HG03520 (cell line): Measurements from ENCODE around the gene OPCML.

Experiments
- ATAC-seq: cut with Tn5 transposase; IDR thresholded peaks from one replicate; pipeline ENCODE4 v1.9.1; 2021; ENCODE audit warnings: mild to moderate bottlenecking, moderate library complexity; ENCODE audit not compliant: unreplicated experiment

Gene OPCML

GRCh38 chr11:133362916-133363315 lies 169.4 kb downstream of the OPCML start:
- no peak for ATAC-seq

GRCh38 chr11:133362156-133362555 lies 170.1 kb downstream of the OPCML start:
- ATAC-seq, result no peak

- no peak for ATAC-seq
Observed at GRCh38 chr11:133361689-133361994, 170.7 kb downstream of the OPCML start.

GRCh38 chr11:133360860-133361688 lies 171.2 kb downstream of the OPCML start:
- no peak for ATAC-seq

GRCh38 chr11:133355095-133355494 lies 177.2 kb downstream of the OPCML start:
- ATAC-seq, result no peak

- no peak for ATAC-seq
Observed at GRCh38 chr11:133354069-133354468, 178.2 kb downstream of the OPCML start.

- no peak for ATAC-seq
Observed at GRCh38 chr11:133350045-133350444, 182.3 kb downstream of the OPCML start.

- ATAC-seq, result no peak
Observed at GRCh38 chr11:133347988-133348387, 184.3 kb downstream of the OPCML start.

- no peak for ATAC-seq
Observed at GRCh38 chr11:133346137-133346536, 186.2 kb downstream of the OPCML start.

GRCh38 chr11:133343951-133344350 lies 188.3 kb downstream of the OPCML start:
- ATAC-seq, result no peak

- ATAC-seq, result no peak
Observed at GRCh38 chr11:133339495-133340140, 192.7 kb downstream of the OPCML start.

- ATAC-seq, result no peak
Observed at GRCh38 chr11:133338588-133338987, 193.7 kb downstream of the OPCML start.

- ATAC-seq, result no peak
Observed at GRCh38 chr11:133337951-133338418, 194.3 kb downstream of the OPCML start.

GRCh38 chr11:133337193-133337592 lies 195.1 kb downstream of the OPCML start:
- no peak for ATAC-seq

- no peak for ATAC-seq
Observed at GRCh38 chr11:133331031-133331430, 201.3 kb downstream of the OPCML start.

- no peak for ATAC-seq
Observed at GRCh38 chr11:133326849-133327248, 205.5 kb downstream of the OPCML start.

- no peak for ATAC-seq
Observed at GRCh38 chr11:133326332-133326731, 206.0 kb downstream of the OPCML start.

GRCh38 chr11:133325711-133326110 lies 206.6 kb downstream of the OPCML start:
- ATAC-seq, result no peak

- ATAC-seq, result no peak
Observed at GRCh38 chr11:133323354-133323753, 208.9 kb downstream of the OPCML start.

- no peak for ATAC-seq
Observed at GRCh38 chr11:133318221-133318620, 214.1 kb downstream of the OPCML start.

- no peak for ATAC-seq
Observed at GRCh38 chr11:133311230-133311629, 221.1 kb downstream of the OPCML start.

GRCh38 chr11:133306019-133306418 lies 226.3 kb downstream of the OPCML start:
- no peak for ATAC-seq
